K562 (cell line): ENCODE data around the gene NLRX1. TPM values are rescaled to one million over a fixed set of nuclear protein-coding genes. Genes with fewer than 3 reads are reported as not detected.

Experiments used
- ARID1B ChIP-seq: fragments of 450-650 bp; IDR thresholded peaks from 2 replicates; pipeline ENCODE4 v1.6.1; 2016; ENCODE audit warnings: antibody characterized with exemption, mild to moderate bottlenecking, inconsistent platforms
- ILF3 ChIP-seq: fragments of 450-650 bp; IDR thresholded peaks from 2 replicates; pipeline ENCODE4 v1.6.1; 2018; ENCODE audit warnings: antibody characterized with exemption, mild to moderate bottlenecking, moderate library complexity, borderline replicate concordance
- MCM7 ChIP-seq, 2 experiments: fragments of 450-650 bp; IDR thresholded peaks; 2 replicates each; pipeline ENCODE4 v1.6.1; 2016 to 2018
- NEUROD1 ChIP-seq: fragments of 150-350 bp; IDR thresholded peaks from 2 replicates; pipeline ENCODE4 v1.6.1; 2014; ENCODE audit warnings: borderline replicate concordance, low read length, low read depth; ENCODE audit not compliant: partially characterized antibody
- SIX5 ChIP-seq, 2 experiments: IDR thresholded peaks; 2 replicates each; pipeline ENCODE4 v1.6.1; 2011; ENCODE audit warnings: low read length in 2 of 2, borderline replicate concordance in 1 of 2, low read depth in 1 of 2, mild to moderate bottlenecking in 1 of 2, moderate library complexity in 1 of 2; ENCODE audit not compliant: insufficient read depth in 1 of 2
- ZBTB7A ChIP-seq: IDR thresholded peaks from 2 replicates; pipeline ENCODE4 v1.6.1; 2011; ENCODE audit warnings: low read depth, mild to moderate bottlenecking, low read length, moderate library complexity, borderline replicate concordance; ENCODE audit not compliant: control insufficient read depth
- polyA plus RNA-seq, 8 experiments: library from polyadenylated mRNA; depleted of rRNA in 4 of 8; stranded (reverse) in 5 of 8; unstranded in 3 of 8; fragments of >200 nt; fragmentation: Nextera tagmentation in 2 of 8; fragmentation: Illumina TruSeq in 1 of 8; extraction: Ambion mirVana in 2 of 8; extraction: Trizol in 1 of 8; gene quantifications; 2 replicates each; pipeline versions ENCODE4 v1.2.1 to v1.2.3, GENCODE V29; 2011 to 2014; ENCODE audit warnings: inconsistent platforms in 1 of 8, missing spikeins in 1 of 8
- total RNA-seq, 7 experiments: library from RNA; depleted of rRNA in 6 of 7; stranded (reverse); fragments of >200 nt in 6 of 7; fragmentation: Illumina TruSeq in 2 of 7; extraction: Trizol in 2 of 7; gene quantifications; 2 replicates each; pipeline versions ENCODE4 v1.2.1 to v1.2.3, GENCODE V29; 2011 to 2021; ENCODE audit warnings: low replicate concordance in 1 of 7
- TF ChIP-seq, protein P1 (sequence below): fragments of 150-350 bp; IDR thresholded peaks from 2 replicates; pipeline ENCODE4 v1.6.1; 2014; ENCODE audit warnings: low read depth, mild to moderate bottlenecking, low read length, borderline replicate concordance
- TF ChIP-seq, protein P2 (sequence below): sonication (generic); formaldehyde crosslinking; IDR thresholded peaks from 2 replicates; pipeline ENCODE4 v1.8.1; 2022; ENCODE audit warnings: missing genetic modification reagents
- TF ChIP-seq, protein P3 (sequence below), 2 experiments: fragments of 450-650 bp; IDR thresholded peaks; 2 replicates each; pipeline ENCODE4 v1.6.1; 2016; ENCODE audit warnings: mild to moderate bottlenecking in 2 of 2, borderline replicate concordance in 1 of 2, low read depth in 1 of 2, moderate library complexity in 1 of 2
- TF ChIP-seq, protein P4 (sequence below): fragments of 450-650 bp; IDR thresholded peaks from 2 replicates; pipeline ENCODE4 v1.6.1; 2016; ENCODE audit warnings: mild to moderate bottlenecking

The NLRX1 gene
- total and polyA plus RNA-seq, 9 of the 15 experiments (the other 6 are each of a cell fraction or from before 2014, with no cell fraction given), result 0.04 to 2.3 (median 0.69) TPM

DNA sequence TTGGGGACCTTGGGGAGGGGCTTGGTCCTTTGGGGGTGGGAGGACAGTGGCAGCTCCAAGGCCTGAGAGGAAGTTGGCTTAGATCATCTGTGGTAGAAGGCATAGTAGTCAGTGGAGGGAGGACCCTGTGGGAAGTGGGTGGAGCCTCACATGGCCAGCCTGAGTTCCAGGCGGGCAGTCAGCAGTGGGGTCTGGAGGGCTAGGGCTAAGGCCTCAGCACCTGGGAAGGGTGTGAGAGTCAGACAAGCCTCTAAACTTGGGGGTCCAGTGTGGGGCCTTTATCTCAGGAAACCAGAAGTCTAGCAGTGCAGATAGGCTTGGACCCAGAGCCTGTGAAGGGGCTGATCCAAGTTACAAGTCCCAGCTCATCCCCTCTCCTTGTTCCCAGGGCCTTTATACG, 4.0 kb downstream of the NLRX1 start (continued):
- TF ChIP-seq, protein P1, sequence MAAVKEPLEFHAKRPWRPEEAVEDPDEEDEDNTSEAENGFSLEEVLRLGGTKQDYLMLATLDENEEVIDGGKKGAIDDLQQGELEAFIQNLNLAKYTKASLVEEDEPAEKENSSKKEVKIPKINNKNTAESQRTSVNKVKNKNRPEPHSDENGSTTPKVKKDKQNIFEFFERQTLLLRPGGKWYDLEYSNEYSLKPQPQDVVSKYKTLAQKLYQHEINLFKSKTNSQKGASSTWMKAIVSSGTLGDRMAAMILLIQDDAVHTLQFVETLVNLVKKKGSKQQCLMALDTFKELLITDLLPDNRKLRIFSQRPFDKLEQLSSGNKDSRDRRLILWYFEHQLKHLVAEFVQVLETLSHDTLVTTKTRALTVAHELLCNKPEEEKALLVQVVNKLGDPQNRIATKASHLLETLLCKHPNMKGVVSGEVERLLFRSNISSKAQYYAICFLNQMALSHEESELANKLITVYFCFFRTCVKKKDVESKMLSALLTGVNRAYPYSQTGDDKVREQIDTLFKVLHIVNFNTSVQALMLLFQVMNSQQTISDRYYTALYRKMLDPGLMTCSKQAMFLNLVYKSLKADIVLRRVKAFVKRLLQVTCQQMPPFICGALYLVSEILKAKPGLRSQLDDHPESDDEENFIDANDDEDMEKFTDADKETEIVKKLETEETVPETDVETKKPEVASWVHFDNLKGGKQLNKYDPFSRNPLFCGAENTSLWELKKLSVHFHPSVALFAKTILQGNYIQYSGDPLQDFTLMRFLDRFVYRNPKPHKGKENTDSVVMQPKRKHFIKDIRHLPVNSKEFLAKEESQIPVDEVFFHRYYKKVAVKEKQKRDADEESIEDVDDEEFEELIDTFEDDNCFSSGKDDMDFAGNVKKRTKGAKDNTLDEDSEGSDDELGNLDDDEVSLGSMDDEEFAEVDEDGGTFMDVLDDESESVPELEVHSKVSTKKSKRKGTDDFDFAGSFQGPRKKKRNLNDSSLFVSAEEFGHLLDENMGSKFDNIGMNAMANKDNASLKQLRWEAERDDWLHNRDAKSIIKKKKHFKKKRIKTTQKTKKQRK, result no peak
- TF ChIP-seq, protein P2, sequence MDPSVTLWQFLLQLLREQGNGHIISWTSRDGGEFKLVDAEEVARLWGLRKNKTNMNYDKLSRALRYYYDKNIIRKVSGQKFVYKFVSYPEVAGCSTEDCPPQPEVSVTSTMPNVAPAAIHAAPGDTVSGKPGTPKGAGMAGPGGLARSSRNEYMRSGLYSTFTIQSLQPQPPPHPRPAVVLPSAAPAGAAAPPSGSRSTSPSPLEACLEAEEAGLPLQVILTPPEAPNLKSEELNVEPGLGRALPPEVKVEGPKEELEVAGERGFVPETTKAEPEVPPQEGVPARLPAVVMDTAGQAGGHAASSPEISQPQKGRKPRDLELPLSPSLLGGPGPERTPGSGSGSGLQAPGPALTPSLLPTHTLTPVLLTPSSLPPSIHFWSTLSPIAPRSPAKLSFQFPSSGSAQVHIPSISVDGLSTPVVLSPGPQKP (CRISPR knock-in tag), result no peak
- TF ChIP-seq ARID1B (peak; percentile 61), NEUROD1 (no peak), MCM7 (IDR thresholded peaks at IDR 0.05) (no peak), ZBTB7A (peak; percentile 81; the same call in 1 of the 2 replicates), SIX5 (IDR thresholded peaks at IDR 0.05; ENCODE audit: borderline replicate concordance in 1 of 2, insufficient read depth in 1 of 2, low read depth in 1 of 2, low read length in 2 of 2) (no peak), ILF3 (no peak)
- TF ChIP-seq, protein P3, sequence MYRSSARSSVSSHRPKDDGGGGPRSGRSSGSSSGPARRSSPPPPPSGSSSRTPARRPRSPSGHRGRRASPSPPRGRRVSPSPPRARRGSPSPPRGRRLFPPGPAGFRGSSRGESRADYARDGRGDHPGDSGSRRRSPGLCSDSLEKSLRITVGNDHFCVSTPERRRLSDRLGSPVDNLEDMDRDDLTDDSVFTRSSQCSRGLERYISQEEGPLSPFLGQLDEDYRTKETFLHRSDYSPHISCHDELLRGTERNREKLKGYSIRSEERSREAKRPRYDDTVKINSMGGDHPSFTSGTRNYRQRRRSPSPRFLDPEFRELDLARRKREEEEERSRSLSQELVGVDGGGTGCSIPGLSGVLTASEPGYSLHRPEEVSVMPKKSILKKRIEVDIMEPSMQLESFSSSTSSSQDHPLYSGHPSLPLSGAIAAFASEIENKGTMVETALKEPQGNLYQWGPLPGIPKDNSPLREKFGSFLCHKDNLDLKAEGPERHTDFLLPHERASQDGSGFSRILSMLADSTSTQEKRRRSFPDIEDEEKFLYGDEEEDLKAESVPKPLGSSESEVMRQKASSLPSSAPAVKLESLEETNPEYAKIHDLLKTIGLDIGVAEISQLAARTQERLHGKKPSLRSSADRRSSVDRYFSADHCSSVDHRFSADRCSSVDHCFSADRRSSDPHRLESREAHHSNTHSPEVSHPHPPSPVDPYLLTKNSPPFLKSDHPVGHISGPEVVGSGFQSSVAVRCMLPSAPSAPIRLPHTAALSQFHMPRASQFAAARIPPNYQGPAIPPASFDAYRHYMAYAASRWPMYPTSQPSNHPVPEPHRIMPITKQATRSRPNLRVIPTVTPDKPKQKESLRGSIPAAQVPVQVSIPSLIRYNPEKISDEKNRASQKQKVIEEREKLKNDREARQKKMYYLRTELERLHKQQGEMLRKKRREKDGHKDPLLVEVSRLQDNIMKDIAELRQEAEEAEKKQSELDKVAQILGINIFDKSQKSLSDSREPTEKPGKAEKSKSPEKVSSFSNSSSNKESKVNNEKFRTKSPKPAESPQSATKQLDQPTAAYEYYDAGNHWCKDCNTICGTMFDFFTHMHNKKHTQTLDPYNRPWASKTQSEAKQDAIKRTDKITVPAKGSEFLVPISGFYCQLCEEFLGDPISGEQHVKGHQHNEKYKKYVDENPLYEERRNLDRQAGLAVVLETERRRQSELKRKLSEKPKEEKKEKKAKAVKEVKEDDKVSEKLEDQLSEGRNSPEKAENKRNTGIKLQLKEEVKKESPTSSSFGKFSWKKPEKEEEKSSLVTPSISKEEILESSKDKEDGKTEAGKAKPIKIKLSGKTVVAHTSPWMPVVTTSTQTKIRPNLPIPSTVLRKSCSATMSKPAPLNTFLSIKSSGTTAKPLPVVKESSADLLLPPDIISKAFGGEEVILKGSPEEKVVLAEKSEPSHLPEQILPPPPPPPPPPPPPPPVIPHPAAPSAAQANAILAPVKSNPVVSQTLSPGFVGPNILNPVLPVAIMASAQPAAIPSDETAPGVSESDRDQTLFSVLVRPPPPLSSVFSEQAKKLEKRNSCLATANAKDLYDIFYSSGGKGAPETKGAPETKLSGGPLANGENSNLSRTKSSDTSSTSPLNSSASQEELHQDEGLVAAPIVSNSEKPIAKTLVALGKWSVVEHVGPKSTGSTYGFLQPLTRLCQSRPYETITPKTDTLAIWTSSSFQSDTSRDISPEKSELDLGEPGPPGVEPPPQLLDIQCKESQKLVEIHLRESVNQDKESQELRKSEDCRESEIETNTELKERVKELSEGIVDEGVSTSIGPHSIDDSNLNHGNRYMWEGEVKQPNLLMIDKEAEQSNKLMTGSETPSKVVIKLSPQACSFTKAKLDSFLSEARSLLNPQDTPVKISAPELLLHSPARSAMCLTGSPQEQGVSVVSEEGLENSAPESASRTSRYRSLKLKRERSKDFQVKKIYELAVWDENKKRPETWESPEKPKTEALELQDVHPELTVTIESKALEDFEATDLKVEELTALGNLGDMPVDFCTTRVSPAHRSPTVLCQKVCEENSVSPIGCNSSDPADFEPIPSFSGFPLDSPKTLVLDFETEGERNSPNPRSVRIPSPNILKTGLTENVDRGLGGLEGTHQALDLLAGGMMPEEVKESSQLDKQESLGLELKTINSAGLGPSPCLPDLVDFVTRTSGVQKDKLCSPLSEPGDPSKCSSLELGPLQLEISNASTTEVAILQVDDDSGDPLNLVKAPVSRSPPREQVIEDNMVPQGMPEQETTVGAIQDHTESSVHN (IDR thresholded peaks at IDR 0.05; ENCODE audit: borderline replicate concordance in 1 of 2, low read depth in 1 of 2), result no peak
- TF ChIP-seq, protein P4, sequence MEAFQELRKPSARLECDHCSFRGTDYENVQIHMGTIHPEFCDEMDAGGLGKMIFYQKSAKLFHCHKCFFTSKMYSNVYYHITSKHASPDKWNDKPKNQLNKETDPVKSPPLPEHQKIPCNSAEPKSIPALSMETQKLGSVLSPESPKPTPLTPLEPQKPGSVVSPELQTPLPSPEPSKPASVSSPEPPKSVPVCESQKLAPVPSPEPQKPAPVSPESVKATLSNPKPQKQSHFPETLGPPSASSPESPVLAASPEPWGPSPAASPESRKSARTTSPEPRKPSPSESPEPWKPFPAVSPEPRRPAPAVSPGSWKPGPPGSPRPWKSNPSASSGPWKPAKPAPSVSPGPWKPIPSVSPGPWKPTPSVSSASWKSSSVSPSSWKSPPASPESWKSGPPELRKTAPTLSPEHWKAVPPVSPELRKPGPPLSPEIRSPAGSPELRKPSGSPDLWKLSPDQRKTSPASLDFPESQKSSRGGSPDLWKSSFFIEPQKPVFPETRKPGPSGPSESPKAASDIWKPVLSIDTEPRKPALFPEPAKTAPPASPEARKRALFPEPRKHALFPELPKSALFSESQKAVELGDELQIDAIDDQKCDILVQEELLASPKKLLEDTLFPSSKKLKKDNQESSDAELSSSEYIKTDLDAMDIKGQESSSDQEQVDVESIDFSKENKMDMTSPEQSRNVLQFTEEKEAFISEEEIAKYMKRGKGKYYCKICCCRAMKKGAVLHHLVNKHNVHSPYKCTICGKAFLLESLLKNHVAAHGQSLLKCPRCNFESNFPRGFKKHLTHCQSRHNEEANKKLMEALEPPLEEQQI, result no peak
